Mesendoderm (in vitro differentiated cells): Measurements from ENCODE around the gene CPEB4.

Source experiments
- DNase-seq: peaks from one replicate; pipeline ENCODE4 v3.0.0; 2013
- H2AK5ac ChIP-seq: 2 replicates; pipeline ENCODE4 v1.6.1; 2013; ENCODE audit warnings: low read length, inconsistent platforms
- H2BK120ac ChIP-seq: 2 replicates; pipeline ENCODE4 v1.6.1; 2013; ENCODE audit warnings: low read depth, mild to moderate bottlenecking, low read length, moderate library complexity, mixed read lengths
- H2BK15ac ChIP-seq: replicated peaks from 2 replicates; pipeline ENCODE4 v1.6.1; 2013; ENCODE audit warnings: low read depth, mild to moderate bottlenecking, moderate library complexity
- H2BK5ac ChIP-seq: 2 replicates; pipeline ENCODE4 v1.6.1; 2013; ENCODE audit warnings: low read length, inconsistent platforms
- H3K18ac ChIP-seq: 2 replicates; pipeline ENCODE4 v1.6.1; 2013; ENCODE audit warnings: mild to moderate bottlenecking, low read length, mixed read lengths
- H3K23ac ChIP-seq: one replicate; pipeline ENCODE4 v1.6.1; 2013; ENCODE audit warnings: low read length
- H3K27ac ChIP-seq: 2 replicates; pipeline ENCODE4 v1.5.1; 2013; ENCODE audit warnings: low read depth, mild to moderate bottlenecking, inconsistent platforms, low read length, moderate library complexity
- H3K27me3 ChIP-seq: 2 replicates; pipeline ENCODE4 v1.6.1; 2013; ENCODE audit warnings: low read length, control low read depth, mild to moderate bottlenecking, inconsistent platforms; ENCODE audit not compliant: insufficient read depth, poor library complexity
- H3K36me3 ChIP-seq: 2 replicates; pipeline ENCODE4 v1.6.1; 2013; ENCODE audit warnings: low read length, inconsistent platforms; ENCODE audit not compliant: control insufficient read depth, insufficient read depth
- H3K4ac ChIP-seq: one replicate; pipeline ENCODE4 v1.6.1; 2013; ENCODE audit warnings: low read depth, mild to moderate bottlenecking, low read length, moderate library complexity
- H3K4me1 ChIP-seq: 2 replicates; pipeline ENCODE4 v1.6.1; 2013; ENCODE audit warnings: low read depth, low read length, inconsistent platforms; ENCODE audit not compliant: control insufficient read depth
- H3K4me2 ChIP-seq: 2 replicates; pipeline ENCODE4 v1.6.1; 2013; ENCODE audit warnings: low read length
- H3K4me3 ChIP-seq: 2 replicates; pipeline ENCODE4 v1.5.1; 2013; ENCODE audit warnings: mild to moderate bottlenecking, low read length
- H3K56ac ChIP-seq: one replicate; pipeline ENCODE4 v1.6.1; 2013; ENCODE audit warnings: low read length
- H3K79me1 ChIP-seq: 2 replicates; pipeline ENCODE4 v1.6.1; 2013; ENCODE audit warnings: low read length, inconsistent platforms
- H3K79me2 ChIP-seq: 2 replicates; pipeline ENCODE4 v1.6.1; 2013; ENCODE audit warnings: mild to moderate bottlenecking, low read length; ENCODE audit not compliant: control insufficient read depth, insufficient read depth
- H3K9ac ChIP-seq: 2 replicates; pipeline ENCODE4 v1.6.1; 2013; ENCODE audit warnings: low read length, inconsistent platforms
- H4K5ac ChIP-seq: one replicate; pipeline ENCODE4 v1.6.1; 2013; ENCODE audit warnings: low read length
- H4K8ac ChIP-seq: one replicate; pipeline ENCODE4 v1.6.1; 2013; ENCODE audit warnings: low read depth, mild to moderate bottlenecking, control low read depth, low read length, moderate library complexity
- WGBS: extraction: QIAGEN DNeasy Blood & Tissue Kit; methylation state at CpG from one replicate; pipeline ENCODE4 v1.1.7; 2013; ENCODE audit warnings: low lambda C conversion rate, missing lambda C conversion rate; ENCODE audit not compliant: insufficient coverage; ENCODE audit errors: extremely low coverage; 5-methylcytosine and 5-hydroxymethylcytosine counted together

Gene CPEB4

DNA sequence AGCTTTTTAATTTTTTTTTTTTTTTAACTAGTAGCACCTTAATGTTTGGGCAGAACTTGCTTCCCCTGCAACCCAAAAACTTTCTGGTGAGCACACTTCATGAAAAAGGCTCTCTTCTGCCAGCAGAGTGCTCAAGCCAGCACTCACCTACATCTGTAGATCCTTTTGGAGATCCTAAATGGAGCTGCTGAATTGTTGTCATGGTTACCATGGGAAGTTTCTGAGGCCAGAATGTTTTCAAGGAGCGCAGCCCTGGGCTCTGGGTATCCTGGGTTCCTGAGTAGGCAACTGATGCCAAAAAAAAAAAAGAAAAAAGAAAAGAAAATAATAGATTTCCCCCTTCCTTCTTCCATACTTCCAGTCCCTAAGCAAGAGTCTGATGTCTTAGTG, 3.1 kb upstream of the CPEB4 start:
- no peak overlapping the region for H3K4ac ChIP-seq
- H3K27me3 ChIP-seq, result no peaks in the 10 kb centered on the region
- no peak overlapping the region for H3K9ac ChIP-seq
- H3K79me2 ChIP-seq, result no peaks in the 10 kb centered on the region
- no peak overlapping the region for H3K4me2 ChIP-seq
- H3K4me1 ChIP-seq, result peaks cover 1% of the 10 kb centered on the region
- no peaks in the 10 kb centered on the region for H3K36me3 ChIP-seq
- H3K56ac ChIP-seq, result no peak overlapping the region
- no peak overlapping the region for H3K18ac ChIP-seq
- H2BK5ac ChIP-seq, result no peak overlapping the region
- H3K23ac ChIP-seq, result no peak overlapping the region
- no peak for DNase-seq
- H2BK15ac ChIP-seq, result no peak overlapping the region
- H4K8ac ChIP-seq, result no peak overlapping the region
- no peak overlapping the region for H3K4me3 ChIP-seq
- H2AK5ac ChIP-seq, result no peak overlapping the region
- no peak overlapping the region for H3K27ac ChIP-seq
- WGBS, result no CpG with 5 or more reads among the region's 1 CpG
- H4K5ac ChIP-seq, result no peak overlapping the region
- H3K79me1 ChIP-seq, result no peaks in the 10 kb centered on the region
- H2BK120ac ChIP-seq, result no peak overlapping the region

DNA sequence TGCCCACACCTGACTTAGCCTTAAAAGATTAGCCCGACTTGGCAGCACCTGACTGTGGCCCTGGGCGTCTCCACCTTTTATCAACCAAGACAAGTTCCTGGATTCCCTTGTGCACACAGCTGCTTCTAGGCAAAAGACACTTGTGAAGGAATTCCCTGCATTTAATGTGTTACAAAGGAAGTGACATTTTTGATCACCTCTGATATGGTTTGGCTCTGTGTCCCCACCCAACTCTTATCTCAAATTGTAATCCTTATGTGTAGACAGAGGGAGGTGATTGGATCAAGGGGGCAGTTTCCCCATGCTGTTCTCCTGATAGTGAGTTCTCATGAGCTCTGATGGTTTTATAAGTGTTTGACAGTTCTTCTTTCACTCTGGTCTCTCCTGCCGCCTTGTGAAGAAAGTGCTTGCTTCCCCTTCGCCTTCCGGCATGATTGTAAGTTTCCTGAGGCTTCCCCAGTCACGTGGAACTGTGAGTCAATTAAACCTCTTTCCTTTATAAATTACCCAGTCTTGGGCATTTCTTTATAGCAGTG, 2.6 kb upstream of the CPEB4 start:
- Histone ChIP-seq H2BK15ac (no peak overlapping the region), H2BK120ac (no peak overlapping the region), H3K23ac (no peak overlapping the region), H4K5ac (no peak overlapping the region), H2BK5ac (no peak overlapping the region), H3K79me1 (no peaks in the 10 kb centered on the region), H3K4me2 (no peak overlapping the region), H3K4ac (no peak overlapping the region), H3K4me3 (no peak overlapping the region), H3K9ac (no peak overlapping the region), H3K36me3 (no peaks in the 10 kb centered on the region), H3K4me1 (peaks cover 1% of the 10 kb centered on the region), H3K27me3 (no peaks in the 10 kb centered on the region), H2AK5ac (no peak overlapping the region), H3K56ac (no peak overlapping the region), H4K8ac (no peak overlapping the region), H3K18ac (no peak overlapping the region), H3K79me2 (no peaks in the 10 kb centered on the region), H3K27ac (no peak overlapping the region)
- peak; percentile 55 for DNase-seq
- WGBS, result no CpG with 5 or more reads among the region's 6 CpGs

DNA sequence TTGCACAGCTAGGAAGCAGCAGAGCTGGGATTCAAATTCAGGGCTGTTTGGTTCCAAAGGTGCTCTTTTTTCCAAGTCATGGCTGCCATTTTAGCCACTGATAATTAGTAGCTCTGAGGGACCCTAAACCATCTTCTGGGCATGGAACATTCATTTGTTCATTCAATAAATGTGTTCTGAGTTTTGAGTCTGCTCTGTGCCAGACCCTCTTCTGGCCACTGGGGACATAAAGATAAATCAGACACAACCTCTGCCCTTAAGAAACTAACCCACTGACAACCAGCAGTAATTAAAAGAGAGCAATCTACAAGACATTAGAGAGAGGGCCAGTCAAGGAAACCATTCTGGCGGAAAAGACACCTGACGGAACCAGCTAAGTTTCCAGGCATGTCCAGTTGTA, 2.0 kb upstream of the CPEB4 start:
- no peak overlapping the region for H3K4me2 ChIP-seq

DNA sequence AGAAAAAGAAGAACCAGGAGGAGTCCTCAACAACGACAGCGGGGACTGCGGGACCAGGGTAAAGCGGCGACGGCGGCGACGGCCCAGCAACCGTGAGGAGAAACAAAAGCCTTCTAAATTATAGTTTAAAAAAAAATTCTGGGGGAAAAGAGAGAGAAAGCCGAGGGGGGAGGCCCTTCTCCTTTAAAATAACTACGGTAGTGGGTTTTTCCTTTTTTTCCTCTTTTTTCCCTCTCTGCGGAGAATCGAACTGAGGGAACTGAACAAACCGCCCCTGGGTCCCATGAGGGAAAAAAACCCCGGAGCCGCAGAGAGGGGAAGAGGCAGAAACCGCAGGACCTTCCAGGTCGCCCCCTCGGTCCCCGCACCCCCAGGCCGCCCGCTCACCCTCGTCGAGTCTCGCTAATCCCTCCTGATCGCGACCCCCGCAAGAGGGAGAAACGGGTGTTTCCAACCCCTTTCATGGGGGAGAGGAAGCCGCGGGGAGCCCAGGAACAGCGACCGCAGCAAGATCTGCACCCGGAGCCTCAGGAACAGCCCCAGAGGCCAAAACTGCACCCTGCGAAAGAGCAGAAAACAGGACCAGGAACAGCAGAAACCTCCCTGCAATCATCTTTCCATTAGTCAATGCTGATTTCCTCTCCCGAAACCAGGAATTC, 453 bp downstream of the CPEB4 start:
- no peaks in the 10 kb centered on the region for H3K27me3 ChIP-seq
- H3K56ac ChIP-seq, result peak overlapping the region; percentile 47
- H3K79me1 ChIP-seq, result no peaks in the 10 kb centered on the region
- WGBS, result no CpG with 5 or more reads among the region's 37 CpGs
- no peaks in the 10 kb centered on the region for H3K36me3 ChIP-seq
- H4K5ac ChIP-seq, result no peak overlapping the region
- peak overlapping the region; percentile 53 for H3K9ac ChIP-seq
- H3K4me3 ChIP-seq, result peak overlapping the region; percentile 60
- peak overlapping the region; percentile 42 for H3K4me2 ChIP-seq
- H2BK120ac ChIP-seq, result no peak overlapping the region
- no peak overlapping the region for H2AK5ac ChIP-seq
- H3K4me1 ChIP-seq, result peaks cover 1% of the 10 kb centered on the region
- no peak overlapping the region for H3K4ac ChIP-seq
- no peaks in the 10 kb centered on the region for H3K79me2 ChIP-seq
- no peak overlapping the region for H4K8ac ChIP-seq
- no peak overlapping the region for H2BK5ac ChIP-seq
- H3K18ac ChIP-seq, result no peak overlapping the region
- DNase-seq, result peak; percentile 26
- H3K23ac ChIP-seq, result no peak overlapping the region
- no peak overlapping the region for H2BK15ac ChIP-seq
- no peak overlapping the region for H3K27ac ChIP-seq

More for the DNA sequence above, 2.0 kb upstream of the CPEB4 start:
- no peak overlapping the region for H3K4ac ChIP-seq
- no peak overlapping the region for H4K5ac ChIP-seq
- H2BK15ac ChIP-seq, result peak overlapping the region; percentile 61
- no peaks in the 10 kb centered on the region for H3K79me1 ChIP-seq
- H2BK120ac ChIP-seq, result no peak overlapping the region
- H3K4me3 ChIP-seq, result no peak overlapping the region
- no peak overlapping the region for H4K8ac ChIP-seq
- no peak overlapping the region for H2BK5ac ChIP-seq
- no peak overlapping the region for H2AK5ac ChIP-seq
- H3K23ac ChIP-seq, result no peak overlapping the region
- WGBS, result no CpG with 5 or more reads among the region's 2 CpGs
- H3K56ac ChIP-seq, result no peak overlapping the region
- no peaks in the 10 kb centered on the region for H3K36me3 ChIP-seq
- DNase-seq, result no peak
- H3K18ac ChIP-seq, result no peak overlapping the region
- no peak overlapping the region for H3K27ac ChIP-seq
- no peak overlapping the region for H3K9ac ChIP-seq
- H3K79me2 ChIP-seq, result no peaks in the 10 kb centered on the region
- H3K4me1 ChIP-seq, result peaks cover 1% of the 10 kb centered on the region
- no peaks in the 10 kb centered on the region for H3K27me3 ChIP-seq

DNA sequence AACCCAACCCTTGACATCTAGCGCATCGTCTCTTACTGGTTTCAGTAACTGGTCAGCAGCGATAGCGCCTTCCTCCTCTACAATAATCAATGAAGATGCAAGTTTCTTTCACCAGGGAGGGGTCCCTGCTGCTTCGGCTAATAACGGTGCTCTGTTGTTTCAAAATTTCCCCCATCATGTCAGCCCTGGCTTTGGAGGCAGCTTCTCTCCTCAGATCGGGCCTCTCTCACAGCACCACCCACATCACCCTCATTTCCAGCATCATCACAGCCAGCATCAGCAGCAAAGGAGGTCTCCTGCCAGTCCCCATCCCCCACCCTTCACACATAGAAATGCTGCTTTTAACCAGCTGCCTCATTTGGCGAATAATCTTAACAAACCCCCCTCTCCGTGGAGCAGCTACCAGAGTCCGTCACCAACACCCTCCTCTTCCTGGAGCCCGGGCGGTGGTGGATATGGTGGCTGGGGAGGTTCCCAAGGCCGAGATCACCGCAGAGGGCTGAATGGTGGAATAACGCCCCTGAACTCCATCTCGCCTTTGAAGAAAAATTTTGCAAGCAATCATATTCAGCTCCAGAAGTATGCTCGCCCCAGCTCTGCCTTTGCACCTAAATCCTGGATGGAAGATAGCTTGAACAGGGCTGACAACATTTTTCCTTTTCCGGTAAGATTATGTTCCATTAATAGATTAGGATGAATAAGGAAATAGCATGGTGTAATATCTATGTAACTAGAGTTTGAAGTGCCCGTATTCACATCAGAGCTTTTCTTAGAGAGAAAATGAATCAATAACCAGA, 2.2 kb downstream of the CPEB4 start:
- peak; percentile 57 for DNase-seq
- H3K79me1 ChIP-seq, result no peaks in the 10 kb centered on the region
- no peak overlapping the region for H3K27ac ChIP-seq
- H3K4me1 ChIP-seq, result peaks cover 1% of the 10 kb centered on the region
- no peak overlapping the region for H3K4me3 ChIP-seq
- no peak overlapping the region for H2BK5ac ChIP-seq
- no peak overlapping the region for H4K8ac ChIP-seq
- no peak overlapping the region for H2BK15ac ChIP-seq
- peak overlapping the region; percentile 44 for H3K56ac ChIP-seq
- no CpG with 5 or more reads among the region's 19 CpGs for WGBS
- H4K5ac ChIP-seq, result no peak overlapping the region
- H3K9ac ChIP-seq, result no peak overlapping the region
- H2BK120ac ChIP-seq, result no peak overlapping the region
- H2AK5ac ChIP-seq, result no peak overlapping the region
- peak overlapping the region; percentile 13 for H3K4me2 ChIP-seq
- no peak overlapping the region for H3K23ac ChIP-seq
- H3K27me3 ChIP-seq, result no peaks in the 10 kb centered on the region
- H3K4ac ChIP-seq, result no peak overlapping the region
- no peaks in the 10 kb centered on the region for H3K79me2 ChIP-seq
- H3K36me3 ChIP-seq, result no peaks in the 10 kb centered on the region
- peak overlapping the region; percentile 26 for H3K18ac ChIP-seq
